Stimulated activated CD4-positive, alpha-beta T cell treated with anti-CD3 and anti-CD28 coated beads, Interleukin-4, amount 100 ng/mL, for 1 hour (primary cell): ENCODE results near the gene PKP4.
"Not testable (repeated sequence)": the region's sequence is repeated elsewhere in the genome, so short reads cannot be mapped to it uniquely, and the experiment has no call there.

Source experiments
- DNase-seq: peaks from one replicate; pipeline ENCODE4 v3.0.0-alpha.2; 2020

The PKP4 gene

GRCh38 chr2:158467248-158467647 lies 10.5 kb downstream of the PKP4 start:
- no peak for DNase-seq

GRCh38 chr2:158472829-158473228 lies 16.1 kb downstream of the PKP4 start:
- not testable (repeated sequence) for DNase-seq

- not testable (repeated sequence) for DNase-seq
Measured at GRCh38 chr2:158473300-158473699, 16.5 kb downstream of the PKP4 start.

- DNase-seq = no peak
Measured at GRCh38 chr2:158473719-158474392, 17.1 kb downstream of the PKP4 start.

- not testable (repeated sequence) for DNase-seq
Measured at GRCh38 chr2:158474526-158475011, 17.8 kb downstream of the PKP4 start.

- no peak for DNase-seq
Measured at GRCh38 chr2:158477202-158477601, 20.4 kb downstream of the PKP4 start.

- DNase-seq = no peak
Measured at GRCh38 chr2:158478237-158478636, 21.5 kb downstream of the PKP4 start.

- no peak for DNase-seq
Measured at GRCh38 chr2:158478816-158479215, 22.1 kb downstream of the PKP4 start.

GRCh38 chr2:158481116-158481515 lies 24.4 kb downstream of the PKP4 start:
- DNase-seq = no peak

- DNase-seq = no peak
Measured at GRCh38 chr2:158482594-158482993, 25.8 kb downstream of the PKP4 start.

GRCh38 chr2:158484892-158485556 lies 28.3 kb downstream of the PKP4 start:
- no peak for DNase-seq

GRCh38 chr2:158486150-158486969 lies 29.6 kb downstream of the PKP4 start:
- DNase-seq = no peak

GRCh38 chr2:158486970-158487325 lies 30.2 kb downstream of the PKP4 start:
- DNase-seq = no peak

GRCh38 chr2:158487419-158487818 lies 30.7 kb downstream of the PKP4 start:
- DNase-seq = no peak

- no peak for DNase-seq
Measured at GRCh38 chr2:158488442-158489216, 31.9 kb downstream of the PKP4 start.

- no peak for DNase-seq
Measured at GRCh38 chr2:158489366-158490112, 32.8 kb downstream of the PKP4 start.

- no peak for DNase-seq
Measured at GRCh38 chr2:158491072-158491471, 34.3 kb downstream of the PKP4 start.

- DNase-seq = no peak
Measured at GRCh38 chr2:158493458-158493857, 36.7 kb downstream of the PKP4 start.

- no peak for DNase-seq
Measured at GRCh38 chr2:158495175-158495574, 38.4 kb downstream of the PKP4 start.

- no peak for DNase-seq
Measured at GRCh38 chr2:158496986-158497385, 40.2 kb downstream of the PKP4 start.

GRCh38 chr2:158497486-158497885 lies 40.7 kb downstream of the PKP4 start:
- DNase-seq = no peak
